HG02623 (cell line): ENCODE results near the gene CDH16.
"Not testable (repeated sequence)": the region's sequence is repeated elsewhere in the genome, so short reads cannot be mapped to it uniquely, and the experiment has no call there.

Experiments used
- ATAC-seq: cut with Tn5 transposase; IDR thresholded peaks from one replicate; pipeline ENCODE4 v1.9.1; 2021; ENCODE audit warnings: moderate library complexity; ENCODE audit not compliant: unreplicated experiment

CDH16 gene, protein sequence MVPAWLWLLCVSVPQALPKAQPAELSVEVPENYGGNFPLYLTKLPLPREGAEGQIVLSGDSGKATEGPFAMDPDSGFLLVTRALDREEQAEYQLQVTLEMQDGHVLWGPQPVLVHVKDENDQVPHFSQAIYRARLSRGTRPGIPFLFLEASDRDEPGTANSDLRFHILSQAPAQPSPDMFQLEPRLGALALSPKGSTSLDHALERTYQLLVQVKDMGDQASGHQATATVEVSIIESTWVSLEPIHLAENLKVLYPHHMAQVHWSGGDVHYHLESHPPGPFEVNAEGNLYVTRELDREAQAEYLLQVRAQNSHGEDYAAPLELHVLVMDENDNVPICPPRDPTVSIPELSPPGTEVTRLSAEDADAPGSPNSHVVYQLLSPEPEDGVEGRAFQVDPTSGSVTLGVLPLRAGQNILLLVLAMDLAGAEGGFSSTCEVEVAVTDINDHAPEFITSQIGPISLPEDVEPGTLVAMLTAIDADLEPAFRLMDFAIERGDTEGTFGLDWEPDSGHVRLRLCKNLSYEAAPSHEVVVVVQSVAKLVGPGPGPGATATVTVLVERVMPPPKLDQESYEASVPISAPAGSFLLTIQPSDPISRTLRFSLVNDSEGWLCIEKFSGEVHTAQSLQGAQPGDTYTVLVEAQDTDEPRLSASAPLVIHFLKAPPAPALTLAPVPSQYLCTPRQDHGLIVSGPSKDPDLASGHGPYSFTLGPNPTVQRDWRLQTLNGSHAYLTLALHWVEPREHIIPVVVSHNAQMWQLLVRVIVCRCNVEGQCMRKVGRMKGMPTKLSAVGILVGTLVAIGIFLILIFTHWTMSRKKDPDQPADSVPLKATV

DNA sequence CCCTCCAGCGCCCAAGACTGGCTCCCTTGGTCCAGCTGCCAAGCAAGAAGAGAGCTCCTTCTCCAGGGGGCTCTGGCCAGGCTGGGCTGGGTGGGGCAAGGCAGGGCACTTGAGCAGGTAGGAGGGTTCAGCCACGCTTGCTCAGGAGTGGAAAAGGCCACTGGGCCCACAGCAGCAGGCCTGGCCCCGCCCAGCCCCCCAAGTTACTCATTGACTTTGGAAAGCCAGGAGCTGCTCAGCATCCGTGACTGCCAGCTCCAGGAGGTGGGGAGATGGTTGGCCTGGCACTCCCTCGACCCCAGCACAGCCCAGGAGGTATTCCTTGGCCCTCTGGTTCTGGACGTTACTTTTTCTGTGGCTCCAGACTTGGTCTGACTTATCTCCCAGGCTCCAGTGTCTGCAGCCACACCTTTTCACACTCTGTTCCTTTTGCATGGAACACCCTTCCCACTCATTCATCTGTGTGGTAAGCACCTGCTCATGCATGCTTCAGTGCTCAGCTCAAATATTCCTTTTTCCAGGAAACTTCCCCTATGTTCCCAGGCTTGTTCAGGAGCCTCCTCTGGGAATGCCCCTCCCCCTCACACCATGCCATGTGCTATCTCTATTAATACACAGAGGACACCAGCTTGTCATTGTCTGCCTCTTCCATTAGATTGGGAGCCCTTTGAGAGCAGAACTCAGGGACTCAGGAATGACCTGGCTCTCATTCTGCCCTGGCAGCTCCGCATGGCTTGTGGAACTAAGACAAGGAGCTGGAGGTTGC is at the start of gene CDH16:
CDH16 (minus strand) TSS at position 83 of the 766 bp plus-strand sequence. CDS start 820 bp downstream, outside the sequence.
- no peak for ATAC-seq

GRCh38 chr16:66964049-66964448 is 45.4 kb upstream of the CDH16 start:
- ATAC-seq, result no peak

GRCh38 chr16:66961914-66962313 is 43.2 kb upstream of the CDH16 start:
- ATAC-seq, result no peak

- ATAC-seq, result peak; percentile 47
These were observed 42.5 kb upstream of the CDH16 start, which contains the start of gene CES3 for GRCh38 chr16:66961065-66961744. Gene CES3, plus strand, starts transcription at chr16:66961266. Its CDS starts 42 bp downstream, at chr16:66961308.

GRCh38 chr16:66960270-66960669 is 41.6 kb upstream of the CDH16 start:
- no peak for ATAC-seq

DNA sequence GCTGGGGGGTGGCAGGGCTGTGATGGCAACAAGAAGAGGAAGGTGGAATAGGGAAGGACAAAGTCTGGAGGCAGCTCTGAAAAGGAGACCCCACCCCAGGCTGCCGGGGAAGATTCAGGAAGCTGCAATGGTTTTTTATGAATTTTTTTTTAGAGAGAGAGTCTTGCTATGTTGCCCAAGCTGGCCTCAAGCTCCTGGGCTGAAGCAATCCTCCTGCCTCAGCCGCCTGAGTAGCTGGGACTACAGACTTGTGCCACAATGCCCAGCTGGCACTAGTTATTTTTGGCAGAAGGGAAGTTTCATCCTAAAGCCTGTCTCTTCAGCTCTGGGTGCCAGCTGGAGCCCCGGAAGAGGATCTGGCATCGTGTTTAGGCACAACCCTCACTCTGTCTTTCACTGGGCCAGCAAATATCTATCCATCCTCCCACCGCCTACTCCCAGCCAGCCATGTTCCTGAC is 41.0 kb upstream of the CDH16 start:
- ATAC-seq, result no peak

GRCh38 chr16:66958857-66959703 is 40.4 kb upstream of the CDH16 start:
- no peak for ATAC-seq

- ATAC-seq, result not testable (repeated sequence)
These were observed 37.4 kb upstream of the CDH16 start for GRCh38 chr16:66956154-66956457.

DNA sequence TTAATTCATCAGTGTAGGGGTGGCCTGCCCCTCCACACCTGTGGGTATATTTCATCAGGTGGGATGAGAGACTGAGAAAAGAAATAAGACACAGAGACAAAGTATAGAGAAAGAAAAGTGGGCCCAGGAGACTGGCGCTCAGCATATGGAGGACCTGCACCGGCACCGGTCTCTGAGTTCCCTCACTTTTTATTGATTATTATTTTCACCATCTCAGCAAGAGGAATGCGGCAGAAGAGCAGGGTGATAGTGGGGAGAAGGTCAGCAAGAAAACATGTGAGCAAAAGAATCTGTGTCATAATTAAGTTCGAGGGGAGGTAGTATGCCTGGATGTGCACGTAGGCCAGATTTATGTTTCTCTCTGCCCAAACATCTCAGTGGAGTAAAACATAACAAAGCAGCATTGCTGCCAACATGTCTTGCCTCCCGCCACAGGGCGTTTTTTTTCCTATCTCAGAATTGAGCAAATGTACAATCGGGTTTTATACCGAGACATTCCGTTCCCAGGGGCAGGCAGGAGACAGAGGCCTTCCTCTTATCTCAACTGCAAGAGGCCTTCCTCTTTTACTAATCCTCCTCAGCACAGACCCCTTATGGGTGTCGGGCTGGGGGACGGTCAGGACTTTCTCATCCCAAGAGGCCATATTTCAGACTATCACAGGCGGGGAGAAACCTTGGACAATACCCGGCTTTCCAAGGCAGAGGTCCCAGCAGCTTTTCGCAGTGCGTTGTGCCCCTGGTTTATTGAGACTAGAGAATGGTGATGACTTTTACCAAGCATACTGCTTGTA is 36.9 kb upstream of the CDH16 start:
- ATAC-seq, result not testable (repeated sequence)

- ATAC-seq, result no peak
These were observed 35.5 kb upstream of the CDH16 start for GRCh38 chr16:66954097-66954659.

DNA sequence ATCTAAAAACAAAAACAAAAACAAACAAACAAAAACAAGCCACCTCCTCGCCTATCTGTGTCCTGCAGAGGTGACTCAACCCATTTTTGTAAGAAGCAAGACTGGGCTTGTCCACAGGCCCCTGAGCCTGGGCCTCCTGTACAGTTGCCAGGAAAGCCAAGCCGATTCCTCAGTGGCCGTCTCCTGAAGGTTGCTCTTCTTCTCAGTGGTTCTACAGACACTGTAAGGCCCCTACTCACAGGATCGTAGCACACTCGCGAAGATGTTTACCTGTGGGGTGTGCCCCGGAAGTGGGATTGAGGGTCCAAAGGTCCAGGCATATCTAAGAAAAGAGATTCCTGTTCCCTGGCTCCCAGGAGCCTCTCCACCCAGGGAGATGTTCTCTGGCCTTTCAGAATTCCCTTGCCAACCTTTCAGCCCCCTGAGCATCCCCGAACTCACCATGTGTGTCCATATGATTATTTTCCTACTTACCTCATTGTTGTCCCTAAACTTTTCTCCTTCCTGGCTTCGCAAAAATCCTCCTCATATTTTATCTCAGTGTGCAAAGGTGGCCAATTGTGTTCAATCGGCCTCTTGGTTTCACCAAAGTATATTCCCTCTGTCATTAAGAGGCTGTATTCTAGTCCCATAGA is 34.9 kb upstream of the CDH16 start:
- no peak for ATAC-seq

DNA sequence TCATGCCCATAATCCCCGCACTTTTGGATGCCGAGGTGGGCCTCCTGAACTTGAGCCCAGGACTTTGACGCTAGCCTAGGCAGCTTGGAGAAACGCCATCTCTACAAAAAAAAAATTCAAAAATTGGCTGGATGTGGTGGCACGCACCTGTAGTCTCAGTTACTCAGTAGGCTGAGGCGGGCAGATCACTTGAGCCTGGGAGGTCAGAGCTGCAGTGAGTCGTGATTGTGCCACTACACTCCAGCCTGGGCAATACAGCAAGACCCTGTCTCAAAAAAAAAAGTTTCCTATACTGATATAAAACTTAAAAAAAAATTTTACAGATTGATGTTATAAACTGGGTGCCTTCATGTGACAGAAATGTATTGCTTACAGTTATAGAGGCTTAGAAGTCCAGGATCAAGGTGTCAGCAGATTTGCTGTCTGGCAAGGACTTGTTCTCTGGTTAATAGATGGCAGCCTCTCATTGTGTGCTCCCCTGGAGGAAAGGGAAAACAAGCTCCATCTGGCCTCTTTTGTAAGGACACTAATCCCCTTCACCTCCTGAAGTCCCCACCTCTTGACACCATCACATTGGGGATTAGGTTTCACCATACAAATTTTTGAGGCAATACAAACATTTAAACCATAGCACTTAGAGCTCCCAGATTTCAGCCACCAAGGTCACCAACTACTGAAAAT is 33.9 kb upstream of the CDH16 start:
- no peak for ATAC-seq

DNA sequence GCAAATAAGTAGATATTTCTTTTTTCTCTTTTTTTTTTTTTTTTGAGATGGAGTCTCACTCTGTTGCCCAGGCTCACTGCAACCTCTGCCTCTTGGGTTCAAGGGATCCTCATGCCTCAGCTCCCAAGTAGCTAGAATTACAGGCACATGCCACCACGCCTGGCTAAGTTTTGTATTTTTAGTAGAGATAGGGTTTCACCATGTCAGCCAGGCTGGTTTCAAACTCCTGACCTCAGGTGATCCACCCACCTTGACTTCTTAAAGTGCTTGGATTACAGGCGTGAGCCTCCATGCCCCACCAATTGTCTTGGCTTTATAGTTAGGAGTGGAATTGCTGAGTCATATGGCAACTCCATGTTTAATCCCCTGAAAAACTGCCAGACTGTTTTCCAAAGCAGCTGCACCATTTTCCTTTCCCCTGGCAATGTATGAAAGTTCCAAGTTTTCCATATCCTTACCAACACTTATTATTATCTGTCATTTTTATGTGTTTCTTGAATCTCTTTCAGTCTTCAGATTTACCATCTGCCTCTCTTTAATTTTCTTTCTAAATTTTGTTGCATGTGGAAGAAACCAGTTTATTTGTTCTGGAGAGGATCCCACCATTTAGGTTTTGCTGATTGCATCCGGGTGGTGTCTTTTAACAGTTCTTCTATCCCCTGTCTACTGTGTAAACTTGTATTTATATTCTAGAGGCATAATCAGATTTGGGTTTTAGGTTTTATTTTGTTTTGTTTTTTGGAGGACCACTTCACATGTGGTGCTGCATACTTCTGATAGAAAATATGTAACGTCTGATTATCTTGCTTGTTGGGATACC is 32.5 kb upstream of the CDH16 start:
- ATAC-seq, result no peak

GRCh38 chr16:66950437-66950836 is 31.8 kb upstream of the CDH16 start:
- no peak for ATAC-seq

DNA sequence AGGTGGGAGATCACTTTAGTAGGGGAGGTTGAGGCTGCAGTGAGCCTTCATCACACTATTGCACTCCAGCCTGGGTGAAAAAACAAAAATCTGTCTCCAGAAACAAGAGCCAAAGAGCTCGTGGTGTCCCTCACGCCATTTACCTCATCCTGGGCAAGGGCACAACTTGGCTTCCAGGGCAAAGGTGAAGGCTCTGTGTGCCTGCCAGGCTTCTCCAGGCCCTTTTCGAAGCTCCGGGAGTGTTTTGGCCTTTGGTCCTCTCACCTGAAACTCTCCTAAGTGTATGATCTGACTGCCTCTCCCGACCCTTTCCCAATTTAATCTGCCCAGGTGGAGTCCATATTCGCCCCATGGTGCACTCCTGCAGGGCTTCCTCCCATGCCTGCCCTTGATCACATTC is 30.8 kb upstream of the CDH16 start:
- ATAC-seq, result no peak

DNA sequence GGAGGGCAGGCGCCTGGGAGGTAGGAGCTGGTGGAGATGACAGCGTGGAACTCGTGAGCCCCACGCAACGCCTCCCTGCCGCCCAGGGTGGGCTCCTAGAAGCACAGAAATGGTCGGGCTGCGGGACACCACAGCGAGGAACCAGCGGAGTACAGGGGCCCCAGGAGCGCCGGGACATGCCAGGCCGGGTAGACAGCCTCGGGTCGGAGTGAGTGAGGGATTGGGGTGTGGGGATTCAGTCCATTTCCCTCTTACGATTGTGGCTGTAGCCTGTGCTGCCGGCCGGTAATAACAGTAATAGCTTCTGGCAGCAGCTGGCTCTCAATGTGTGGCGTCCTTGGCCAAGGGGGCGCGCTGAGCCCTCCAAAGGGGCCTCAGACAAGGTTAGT is 30.1 kb upstream of the CDH16 start:
- ATAC-seq, result no peak
